Measurements from ENCODE around the gene IFNK.

IFNK gene

DNA sequence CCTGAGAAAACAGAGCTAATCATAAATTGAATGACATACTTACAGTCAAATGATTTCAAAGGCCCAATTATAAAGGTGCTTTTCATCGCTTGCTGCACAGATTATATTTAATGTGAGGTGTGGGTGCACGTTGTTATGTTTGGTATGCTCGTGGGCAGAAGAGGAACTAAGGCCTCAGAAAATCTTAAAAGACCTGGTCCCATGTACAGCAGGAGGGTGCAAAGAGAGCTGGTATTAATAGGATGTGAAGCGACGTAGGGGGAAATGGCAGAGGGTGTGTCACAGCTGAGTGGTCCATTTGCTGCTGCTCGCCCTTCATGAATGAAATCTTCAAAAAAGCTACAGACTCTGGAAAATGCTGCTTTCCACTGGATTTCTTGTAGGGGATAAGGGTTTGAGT lies 40.5 kb upstream of the IFNK start:
- no peak overlapping the region for H3K4me3 ChIP-seq (ENCODE audit: low read depth, low read length)
- TF ChIP-seq, protein P1, sequence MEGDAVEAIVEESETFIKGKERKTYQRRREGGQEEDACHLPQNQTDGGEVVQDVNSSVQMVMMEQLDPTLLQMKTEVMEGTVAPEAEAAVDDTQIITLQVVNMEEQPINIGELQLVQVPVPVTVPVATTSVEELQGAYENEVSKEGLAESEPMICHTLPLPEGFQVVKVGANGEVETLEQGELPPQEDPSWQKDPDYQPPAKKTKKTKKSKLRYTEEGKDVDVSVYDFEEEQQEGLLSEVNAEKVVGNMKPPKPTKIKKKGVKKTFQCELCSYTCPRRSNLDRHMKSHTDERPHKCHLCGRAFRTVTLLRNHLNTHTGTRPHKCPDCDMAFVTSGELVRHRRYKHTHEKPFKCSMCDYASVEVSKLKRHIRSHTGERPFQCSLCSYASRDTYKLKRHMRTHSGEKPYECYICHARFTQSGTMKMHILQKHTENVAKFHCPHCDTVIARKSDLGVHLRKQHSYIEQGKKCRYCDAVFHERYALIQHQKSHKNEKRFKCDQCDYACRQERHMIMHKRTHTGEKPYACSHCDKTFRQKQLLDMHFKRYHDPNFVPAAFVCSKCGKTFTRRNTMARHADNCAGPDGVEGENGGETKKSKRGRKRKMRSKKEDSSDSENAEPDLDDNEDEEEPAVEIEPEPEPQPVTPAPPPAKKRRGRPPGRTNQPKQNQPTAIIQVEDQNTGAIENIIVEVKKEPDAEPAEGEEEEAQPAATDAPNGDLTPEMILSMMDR (IDR thresholded peaks at IDR 0.05; ENCODE audit: low read depth, low read length, missing control alignments) = no peak
- no peak for DNase-seq (ENCODE audit: low read depth)

DNA sequence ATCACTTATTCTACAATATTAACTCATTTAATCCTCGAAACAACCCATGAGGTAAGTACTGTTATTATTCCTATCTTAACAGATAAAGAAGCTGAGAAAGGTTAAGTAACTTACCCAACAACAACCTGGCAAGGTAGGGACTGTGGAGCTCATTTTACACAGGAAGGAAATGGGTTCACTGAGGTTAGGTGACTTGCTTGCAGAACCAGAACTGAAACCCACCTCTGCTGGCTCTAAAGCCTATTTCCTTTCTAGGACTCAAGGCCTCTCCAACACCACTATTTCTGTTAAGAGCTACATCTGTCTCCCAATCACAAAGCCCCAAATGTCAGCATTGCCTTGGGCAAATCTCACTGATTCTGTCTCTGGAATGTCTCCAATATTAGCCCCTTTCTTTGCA lies 38.9 kb upstream of the IFNK start:
- peak; percentile 88 for DNase-seq (ENCODE audit: low read depth)
- TF ChIP-seq, protein P1 (IDR thresholded peaks at IDR 0.05; ENCODE audit: low read depth, low read length, missing control alignments) = no peak
- no peak overlapping the region for H3K4me3 ChIP-seq (ENCODE audit: low read depth, low read length)

DNA sequence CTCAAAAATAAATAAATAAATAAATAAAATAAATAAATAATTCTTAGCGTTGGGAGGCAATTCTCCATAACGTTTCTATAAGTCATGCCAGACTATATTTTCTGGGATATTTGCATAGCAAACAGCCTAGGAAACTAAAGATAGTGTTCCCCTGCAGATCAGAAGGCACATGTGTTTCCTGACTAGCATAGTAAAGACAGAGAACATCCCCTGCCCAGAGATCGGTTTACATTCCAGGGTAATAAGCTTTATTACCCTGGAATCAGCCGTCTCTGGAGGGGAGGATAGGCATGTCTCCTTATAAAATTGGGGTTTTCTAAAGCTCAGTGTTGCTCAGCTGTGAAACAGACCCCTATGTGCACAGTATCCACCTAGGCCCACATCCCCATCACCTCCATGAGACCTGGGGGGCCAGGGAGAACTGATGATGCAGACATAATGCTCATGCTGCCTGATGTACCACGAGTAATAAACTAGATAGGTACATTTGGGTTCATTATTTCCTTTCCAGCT lies 36.9 kb upstream of the IFNK start:
- no peak overlapping the region for H3K4me3 ChIP-seq (ENCODE audit: low read depth, low read length)
- no peak for DNase-seq (ENCODE audit: low read depth)
- TF ChIP-seq, protein P1 (IDR thresholded peaks at IDR 0.05; ENCODE audit: low read depth, low read length, missing control alignments) = no peak

DNA sequence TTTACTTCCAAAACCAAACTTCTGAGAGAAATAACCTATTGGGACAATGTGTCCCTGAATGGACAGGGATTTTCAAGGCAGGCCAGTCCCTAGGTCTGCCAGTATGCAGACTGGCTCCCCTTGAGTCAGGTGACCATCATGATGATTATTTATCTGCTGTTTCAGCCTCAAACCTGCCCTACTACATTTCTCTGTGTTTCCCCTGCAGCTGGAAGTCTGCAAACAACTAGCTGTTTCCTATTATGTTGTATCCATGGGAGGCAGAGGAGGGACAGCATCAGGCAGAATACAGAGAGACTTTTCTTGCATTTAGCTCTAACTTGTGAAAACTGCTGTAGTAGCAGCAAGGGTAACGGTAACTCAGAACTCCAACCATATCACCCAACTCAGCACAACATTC lies 36.2 kb upstream of the IFNK start:
- H3K4me3 ChIP-seq (ENCODE audit: low read depth, low read length) = no peak overlapping the region
- TF ChIP-seq, protein P1 (IDR thresholded peaks at IDR 0.05; ENCODE audit: low read depth, low read length, missing control alignments) = peak; percentile 9
- DNase-seq (ENCODE audit: low read depth) = no peak

DNA sequence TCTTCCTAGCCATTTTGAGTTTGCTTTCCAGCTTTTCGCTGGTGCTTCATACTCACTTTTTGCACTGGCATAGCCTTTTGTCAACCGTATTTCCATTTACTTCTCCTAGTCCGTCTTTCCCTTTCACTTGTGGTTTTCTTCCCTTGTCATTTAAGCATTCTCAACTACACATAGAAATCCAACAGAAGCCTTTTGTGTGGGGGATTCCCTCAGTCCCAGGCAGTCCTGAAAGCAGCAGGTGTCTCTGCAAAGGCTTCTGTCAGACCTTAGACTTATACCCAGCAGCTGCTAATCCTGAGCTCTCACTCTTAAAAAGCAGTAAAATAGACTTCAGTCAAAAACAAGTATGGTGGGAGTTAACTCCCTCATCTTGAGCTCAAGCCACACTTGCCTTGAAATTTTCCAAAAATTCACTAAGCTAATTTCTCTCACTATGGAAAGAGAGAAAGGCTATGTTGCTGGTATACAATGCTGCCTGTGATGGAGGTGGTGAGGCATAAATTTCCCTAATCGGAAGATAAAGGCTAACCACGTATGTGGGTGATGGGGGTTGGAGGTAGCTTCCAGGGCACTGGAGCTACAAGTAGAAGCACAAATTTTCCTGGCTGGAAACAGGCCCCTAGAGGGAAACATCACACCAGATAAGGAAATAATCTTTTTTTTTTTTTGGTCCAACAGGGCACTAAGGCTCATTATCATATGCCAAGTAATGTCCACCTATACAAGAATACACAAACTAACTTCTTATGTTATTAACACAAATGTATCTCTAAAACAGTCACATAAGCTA lies 34.8 kb upstream of the IFNK start:
- peak; percentile 71 for DNase-seq (ENCODE audit: low read depth)
- H3K4me3 ChIP-seq (ENCODE audit: low read depth, low read length) = no peak overlapping the region
- TF ChIP-seq, protein P1 (IDR thresholded peaks at IDR 0.05; ENCODE audit: low read depth, low read length, missing control alignments) = no peak

DNA sequence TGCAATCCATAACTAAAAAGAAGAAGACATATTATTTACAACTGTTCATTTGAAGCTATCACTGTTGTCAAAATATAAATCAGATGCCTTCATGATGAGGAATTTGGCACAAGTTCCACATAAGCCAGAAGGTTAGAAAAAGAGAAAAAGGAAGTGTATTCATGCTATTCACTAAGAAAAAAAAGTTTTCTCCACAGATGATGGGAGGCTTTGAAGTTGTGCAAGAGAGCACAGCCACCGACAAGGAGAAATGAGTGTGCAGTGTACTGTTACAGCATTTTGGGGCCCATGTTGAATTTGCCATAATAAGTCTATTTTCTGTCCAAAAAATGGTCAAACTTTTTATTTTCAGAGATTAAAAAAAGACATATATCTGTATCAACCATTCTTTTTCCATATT lies 32.9 kb upstream of the IFNK start:
- TF ChIP-seq, protein P1 (IDR thresholded peaks at IDR 0.05; ENCODE audit: low read depth, low read length, missing control alignments) = no peak
- no peak overlapping the region for H3K4me3 ChIP-seq (ENCODE audit: low read depth, low read length)
- DNase-seq (ENCODE audit: low read depth) = no peak

Measured in GM12864 (cell line).